IPS DF 4.7 (cell line): ENCODE measurements around the gene CELF5.
"Not testable (repeated sequence)": the region's sequence is repeated elsewhere in the genome, so short reads cannot be mapped to it uniquely, and the experiment has no call there.

Experiments used
- DNase-seq: peaks from one replicate; pipeline ENCODE4 v3.0.0-alpha.2; 2013; ENCODE audit warnings: low spot score; ENCODE audit errors: extremely low read depth

The CELF5 gene

GRCh38 chr19:3207461-3208242 lies 16.8 kb upstream of the CELF5 start:
- DNase-seq = no peak

- DNase-seq = no peak
Measured at GRCh38 chr19:3208317-3209207, 15.9 kb upstream of the CELF5 start.

GRCh38 chr19:3210347-3211017 lies 14.0 kb upstream of the CELF5 start:
- DNase-seq = no peak

- DNase-seq = no peak
Measured at GRCh38 chr19:3211191-3211590, 13.3 kb upstream of the CELF5 start.

- DNase-seq = no peak
Measured at GRCh38 chr19:3213159-3213558, 11.3 kb upstream of the CELF5 start.

- no peak for DNase-seq
Measured at GRCh38 chr19:3216874-3217273, 7.6 kb upstream of the CELF5 start.

GRCh38 chr19:3220576-3220975 lies 3.9 kb upstream of the CELF5 start:
- DNase-seq = no peak

- DNase-seq = not testable (repeated sequence)
Measured at GRCh38 chr19:3221576-3221975, 2.9 kb upstream of the CELF5 start.

- no peak for DNase-seq
Measured at GRCh38 chr19:3222709-3223108, 1.8 kb upstream of the CELF5 start.

- no peak for DNase-seq
Measured at GRCh38 chr19:3225169-3225485, 666 bp downstream of the CELF5 start.

- no peak for DNase-seq
Measured at GRCh38 chr19:3225677-3226093, 1.2 kb downstream of the CELF5 start.

- no peak for DNase-seq
Measured at GRCh38 chr19:3227054-3227626, 2.7 kb downstream of the CELF5 start.

- no peak for DNase-seq
Measured at GRCh38 chr19:3229346-3229743, 4.9 kb downstream of the CELF5 start.

GRCh38 chr19:3229888-3230496 lies 5.5 kb downstream of the CELF5 start:
- DNase-seq = no peak

- DNase-seq = no peak
Measured at GRCh38 chr19:3231288-3231687, 6.8 kb downstream of the CELF5 start.

- no peak for DNase-seq
Measured at GRCh38 chr19:3233116-3233515, 8.7 kb downstream of the CELF5 start.

GRCh38 chr19:3233831-3234230 lies 9.4 kb downstream of the CELF5 start:
- DNase-seq = no peak

- no peak for DNase-seq
Measured at GRCh38 chr19:3234800-3235199, 10.3 kb downstream of the CELF5 start.

- DNase-seq = not testable (repeated sequence)
Measured at GRCh38 chr19:3235604-3236003, 11.1 kb downstream of the CELF5 start.

GRCh38 chr19:3236272-3236671 lies 11.8 kb downstream of the CELF5 start:
- DNase-seq = no peak

- no peak for DNase-seq
Measured at GRCh38 chr19:3238066-3238561, 13.7 kb downstream of the CELF5 start.
